AG08396 (cell line): ENCODE results near the gene ASPG.

ENCODE experiments used
- DNase-seq: peaks from one replicate; pipeline ENCODE4 v3.0.0; 2012; ENCODE audit warnings: low spot score, mixed read lengths

Gene ASPG

DNA sequence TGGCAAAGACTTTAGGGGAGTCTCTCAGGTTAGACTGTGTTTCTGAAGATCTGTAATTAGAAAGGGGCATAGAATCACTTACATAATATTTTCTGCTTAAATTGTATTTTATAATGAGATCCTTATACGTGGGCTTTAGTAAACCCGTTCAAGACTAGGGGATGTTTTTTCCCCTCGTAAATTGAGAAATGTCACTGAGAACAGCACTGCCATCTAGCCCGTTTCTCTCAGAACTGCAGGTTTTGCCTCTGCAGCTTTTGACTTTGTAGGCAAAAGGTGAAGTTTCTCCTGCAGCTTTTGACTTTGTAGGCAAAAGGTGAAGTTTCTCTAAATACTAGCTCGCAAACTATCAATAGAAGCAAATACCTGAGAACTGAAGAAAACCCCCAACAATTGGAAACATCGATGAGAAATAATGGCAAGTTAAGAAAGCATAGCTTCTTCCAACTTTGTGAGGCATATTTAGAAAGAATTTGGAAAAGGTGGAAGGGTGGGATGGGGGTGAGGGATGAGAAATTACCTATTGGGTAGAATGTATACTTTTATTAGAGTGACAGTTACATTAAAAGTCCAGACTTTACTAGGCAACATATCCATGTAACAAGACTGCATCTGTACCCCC is 9.9 kb upstream of the ASPG start:
- DNase-seq = no peak

DNA sequence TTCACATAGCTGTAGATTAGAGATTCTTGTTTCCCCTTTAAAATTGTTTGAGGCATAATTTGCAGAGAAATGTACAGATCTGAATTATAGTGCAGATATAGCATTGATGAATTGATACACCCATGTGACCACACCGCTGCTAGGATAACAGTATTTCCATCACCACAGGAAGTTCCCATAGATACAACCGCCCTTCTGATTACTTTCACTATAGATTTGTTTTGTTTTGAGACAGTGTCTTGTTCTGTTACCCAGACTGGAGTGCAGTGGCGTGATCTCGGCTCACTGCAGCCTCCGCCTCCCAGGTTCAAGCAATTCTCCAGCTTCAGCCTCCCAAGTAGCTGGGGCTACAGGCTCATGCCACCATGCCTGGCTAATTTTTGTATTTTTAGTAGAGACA is 8.8 kb upstream of the ASPG start:
- DNase-seq = no peak

DNA sequence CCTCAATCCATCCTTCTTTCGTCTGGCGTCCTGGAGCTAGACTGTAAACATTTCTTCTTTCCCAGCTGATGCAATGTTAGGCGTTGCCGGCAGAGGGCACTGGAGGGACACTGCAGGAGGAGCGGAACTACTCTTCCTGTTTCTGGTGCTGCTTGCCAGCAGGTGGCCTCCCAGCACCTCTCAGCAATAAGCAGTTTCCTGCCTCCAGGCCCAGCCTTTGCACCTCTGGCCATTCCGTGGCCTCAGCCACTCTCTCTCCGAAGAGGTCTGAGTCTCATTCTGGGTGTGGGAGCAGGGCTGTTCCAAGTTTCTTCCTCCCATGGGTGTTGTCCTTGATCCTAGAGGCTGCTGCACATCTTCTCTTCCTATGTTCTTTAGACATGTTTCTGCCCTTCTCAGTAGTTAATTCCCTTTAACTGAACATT is 7.5 kb upstream of the ASPG start:
- peak; percentile 94 for DNase-seq

DNA sequence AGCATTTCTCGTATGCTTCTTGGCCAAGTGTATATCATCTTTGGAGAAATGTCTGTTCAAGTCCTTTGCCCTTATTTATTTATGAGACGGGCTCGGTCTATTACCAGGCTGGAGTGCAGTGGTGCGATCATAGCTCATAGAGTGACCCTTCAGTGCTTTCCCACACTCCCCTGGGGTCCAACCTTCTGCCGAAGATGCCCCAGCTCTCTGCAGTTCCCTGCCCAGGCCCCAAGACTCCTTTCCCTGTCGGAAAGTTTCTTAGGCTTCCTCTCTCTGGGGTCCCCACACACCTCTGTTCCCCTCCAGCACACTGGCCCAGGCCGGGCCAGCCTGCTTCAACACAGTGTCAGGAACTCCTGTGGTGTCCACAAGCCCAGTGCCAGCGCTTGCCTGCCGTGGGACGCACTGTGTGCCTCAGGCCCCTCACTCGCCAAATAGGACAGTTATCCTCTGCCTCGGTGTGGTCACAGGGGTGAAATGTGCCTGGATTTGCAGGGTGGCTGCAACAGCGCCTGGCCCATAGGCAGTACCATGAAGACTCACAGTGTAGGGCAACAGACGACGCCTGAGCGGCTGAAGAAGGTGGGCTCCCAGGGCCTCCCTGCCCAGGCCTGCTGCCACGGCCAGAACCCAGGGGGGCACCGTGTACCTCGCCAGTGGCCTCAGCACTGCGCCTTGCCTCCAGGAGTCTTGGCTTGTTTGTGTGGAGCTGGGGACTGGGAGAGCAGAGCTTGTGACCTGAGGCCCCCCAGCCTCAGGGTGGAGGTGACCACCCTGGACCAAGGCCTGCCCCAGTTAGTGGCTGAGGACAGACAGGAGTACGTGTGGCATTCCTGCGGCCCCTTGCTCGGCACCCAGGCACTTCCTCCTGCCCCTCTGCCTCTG is 4.9 kb upstream of the ASPG start:
- DNase-seq = no peak

DNA sequence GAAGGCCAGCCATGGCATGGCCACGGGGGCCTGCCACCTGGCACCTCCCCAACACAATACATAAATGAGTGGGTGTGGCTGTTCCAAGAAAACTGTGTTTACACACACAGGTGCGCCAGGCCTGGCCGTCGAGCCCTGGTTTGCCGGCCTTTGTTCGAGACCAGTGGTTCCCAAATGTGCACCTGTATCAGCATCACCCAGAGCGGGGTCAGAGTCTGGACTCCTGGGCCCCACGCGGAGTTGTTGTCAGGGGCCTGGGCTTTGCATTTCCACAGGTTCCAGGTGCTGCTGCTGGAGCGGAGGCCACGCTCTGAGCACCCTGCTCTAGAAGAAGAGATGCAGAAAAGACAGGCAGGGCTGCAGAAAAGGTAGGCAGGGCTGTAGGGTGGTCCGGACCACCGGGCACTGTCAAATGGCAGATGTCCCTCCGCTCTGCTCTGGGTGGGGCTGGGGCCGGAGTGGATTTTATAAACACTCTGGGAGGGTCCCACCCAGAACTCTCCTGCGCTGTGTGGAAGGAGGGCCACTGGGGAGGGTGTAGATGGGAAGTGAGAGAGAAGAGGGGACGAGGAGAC is 4.2 kb upstream of the ASPG start:
- DNase-seq = no peak

DNA sequence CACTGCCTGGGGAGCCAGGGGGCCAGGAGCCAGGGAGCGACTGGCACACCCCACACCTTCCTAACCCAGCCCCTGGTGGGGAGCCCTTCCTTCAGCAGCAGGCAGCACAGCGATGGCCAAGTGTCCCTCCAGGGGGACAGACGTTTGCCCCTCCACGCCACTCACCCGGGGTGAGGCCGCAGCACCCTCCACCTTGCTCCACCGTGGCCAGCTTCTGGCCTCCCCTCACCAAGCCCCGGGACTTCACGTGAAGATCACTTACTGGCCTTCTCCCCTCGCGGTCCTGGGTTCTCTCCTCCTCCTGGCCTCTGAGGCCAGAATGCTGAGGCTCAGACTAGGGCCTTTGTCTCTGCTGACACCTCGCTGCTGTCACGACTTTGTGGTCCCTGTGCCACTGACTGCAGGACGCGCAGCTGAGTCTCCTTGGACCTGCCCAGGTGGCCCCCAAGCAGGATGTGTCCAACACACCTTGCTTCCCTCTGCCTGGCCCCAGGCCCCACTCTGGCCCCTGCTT is 3.5 kb upstream of the ASPG start:
- DNase-seq = peak; percentile 7

DNA sequence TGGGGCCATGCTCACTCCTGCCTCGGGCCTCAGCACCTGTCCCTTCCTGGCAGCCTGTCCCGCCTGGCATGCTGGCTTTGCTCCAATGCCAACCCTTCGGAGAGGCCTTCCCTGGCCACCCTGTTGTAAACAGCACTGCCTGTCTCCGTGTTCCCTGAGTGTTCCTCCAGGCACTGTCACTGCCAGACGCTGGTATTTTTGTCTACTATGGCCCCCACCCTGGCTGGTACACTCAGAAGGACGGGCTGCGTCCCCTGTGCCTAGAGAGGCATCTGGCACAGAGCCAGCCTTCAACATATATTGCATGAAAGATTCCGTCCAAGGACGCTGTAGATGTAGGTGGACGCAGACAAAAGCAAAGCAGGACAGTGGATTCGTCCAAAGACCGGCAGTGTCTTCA is 2.7 kb upstream of the ASPG start:
- DNase-seq = no peak

DNA sequence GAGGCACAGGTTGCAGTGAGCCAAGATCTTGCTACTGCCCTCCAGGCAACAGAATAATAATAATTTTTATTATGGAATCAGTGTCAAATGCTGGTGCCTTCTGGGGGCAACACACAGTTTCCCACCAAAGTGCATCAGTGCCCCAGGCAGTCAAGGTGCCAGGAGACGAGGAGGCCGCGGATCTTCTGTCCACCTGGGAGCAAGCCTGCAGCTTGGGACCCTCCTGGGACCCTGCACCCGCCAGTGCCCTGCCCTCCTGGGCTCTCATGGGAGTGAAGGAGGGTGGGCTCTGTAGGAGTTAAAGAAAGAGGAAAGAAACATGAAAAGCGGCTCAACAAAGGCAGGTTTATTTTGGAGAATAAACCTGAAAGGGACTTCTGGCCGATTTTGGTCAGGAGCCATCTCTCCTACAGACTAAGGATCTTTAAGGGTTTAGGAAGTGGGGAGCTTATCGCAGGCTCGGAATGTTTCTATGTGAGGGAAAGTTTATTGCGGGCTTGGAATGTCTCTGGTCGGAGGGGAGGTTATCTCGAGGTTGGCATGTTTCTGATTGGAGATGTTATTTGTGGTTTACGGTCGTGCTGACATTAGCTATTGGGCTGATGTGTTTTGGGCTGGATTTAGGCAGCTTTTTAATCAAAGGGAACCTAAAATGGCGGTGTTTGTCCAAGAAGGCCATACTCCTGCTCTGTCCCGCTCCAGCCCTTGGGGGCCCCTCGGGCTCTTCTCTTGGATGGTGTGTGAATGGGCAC is 1.1 kb upstream of the ASPG start:
- DNase-seq = no peak

DNA sequence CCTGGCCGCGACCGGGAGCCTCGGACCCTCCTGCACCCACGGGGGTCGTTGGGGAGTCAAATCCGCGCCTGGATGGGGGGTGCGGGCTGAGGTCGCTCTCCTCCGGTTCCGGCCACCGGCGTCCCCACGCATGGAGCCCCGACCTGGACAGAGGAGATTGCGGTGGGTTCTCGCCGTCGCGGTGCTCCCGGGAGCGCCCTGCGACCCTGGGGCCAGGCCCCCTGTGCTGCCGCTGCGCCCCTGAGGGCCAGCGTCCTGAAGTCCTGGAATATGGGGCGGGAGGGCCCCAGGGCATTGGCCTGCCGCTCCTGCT is 345 bp downstream of the ASPG start:
- DNase-seq = no peak

DNA sequence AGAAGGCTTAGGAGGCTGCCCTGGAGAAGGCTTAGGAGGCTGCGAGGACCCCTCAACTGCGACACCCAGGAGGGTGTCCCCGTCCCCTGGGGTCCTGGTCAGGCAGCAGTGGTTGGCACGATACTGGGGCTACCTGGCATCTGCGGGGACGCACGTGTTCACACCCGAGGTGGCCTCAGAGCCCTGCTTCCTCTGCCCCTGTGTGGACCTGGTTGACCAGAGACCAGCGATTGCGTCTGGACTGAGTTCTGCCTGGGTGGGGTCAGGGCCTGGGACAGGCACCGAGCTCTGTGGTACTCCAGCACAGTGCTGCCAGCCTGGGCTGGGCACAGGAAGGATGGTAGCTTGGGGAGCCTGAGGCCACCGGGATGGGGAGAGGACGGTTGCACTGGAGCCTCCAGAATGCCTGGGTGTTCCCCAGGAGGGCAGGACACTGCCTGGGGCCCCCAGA is 735 bp downstream of the ASPG start:
- DNase-seq = no peak

DNA sequence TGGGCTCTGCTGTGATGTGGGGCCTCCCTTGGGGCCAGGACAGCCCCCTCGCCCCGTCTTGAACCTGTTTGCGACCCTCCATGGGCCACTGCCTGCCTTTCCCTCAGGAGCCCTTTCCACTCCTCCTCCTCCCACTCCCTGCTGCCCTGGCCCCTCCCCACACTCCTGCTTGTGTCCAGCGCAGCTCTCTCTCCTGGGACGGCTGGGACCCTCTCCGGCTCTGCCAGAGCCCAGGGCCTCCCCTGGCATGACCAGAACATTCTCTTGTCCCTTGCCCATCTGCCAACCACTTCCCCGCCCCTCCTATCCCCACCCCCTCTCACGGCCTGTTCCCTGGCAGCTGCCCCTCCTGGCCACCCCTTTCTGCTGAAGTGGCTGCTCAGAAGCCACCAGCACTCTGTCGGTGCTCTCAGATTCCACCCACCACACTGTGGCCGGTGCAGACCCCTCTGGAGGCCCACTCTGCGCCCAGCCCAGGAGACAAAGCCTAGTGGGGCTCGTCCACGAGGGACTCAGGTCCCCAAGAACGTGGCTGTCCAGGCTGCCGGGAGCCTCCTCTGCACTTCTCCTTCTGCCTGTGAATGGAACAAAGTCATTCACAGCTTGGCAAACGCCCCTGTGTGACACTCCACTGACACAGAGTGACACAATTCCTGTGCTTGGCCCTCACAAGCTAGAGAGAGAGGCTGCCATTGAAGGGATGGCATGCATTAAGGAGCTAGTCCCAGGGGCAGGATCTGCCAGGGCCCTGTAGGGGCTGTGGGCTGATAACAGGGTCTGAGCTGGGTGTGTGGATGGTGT is 1.4 kb downstream of the ASPG start:
- no peak for DNase-seq

DNA sequence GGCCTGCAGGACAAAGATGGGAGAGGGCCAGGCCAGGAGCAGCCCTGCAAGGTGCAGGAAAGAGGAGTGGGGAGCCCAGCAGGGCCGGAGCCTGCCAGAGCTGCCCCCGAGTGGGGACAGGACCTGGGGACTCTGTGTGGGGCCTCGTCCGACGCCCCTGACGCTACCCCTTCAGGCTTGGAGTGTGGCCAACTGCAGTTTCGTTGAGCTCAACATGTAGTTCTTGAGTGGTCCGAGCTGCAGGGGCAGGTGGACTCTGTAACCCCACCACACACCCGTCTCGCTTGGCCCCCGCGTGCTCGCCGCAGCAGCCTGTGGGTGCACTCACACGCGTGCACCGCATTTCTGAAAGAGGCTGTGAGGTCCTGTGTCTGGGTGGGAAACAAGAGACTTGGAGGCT is 2.0 kb downstream of the ASPG start:
- no peak for DNase-seq

DNA sequence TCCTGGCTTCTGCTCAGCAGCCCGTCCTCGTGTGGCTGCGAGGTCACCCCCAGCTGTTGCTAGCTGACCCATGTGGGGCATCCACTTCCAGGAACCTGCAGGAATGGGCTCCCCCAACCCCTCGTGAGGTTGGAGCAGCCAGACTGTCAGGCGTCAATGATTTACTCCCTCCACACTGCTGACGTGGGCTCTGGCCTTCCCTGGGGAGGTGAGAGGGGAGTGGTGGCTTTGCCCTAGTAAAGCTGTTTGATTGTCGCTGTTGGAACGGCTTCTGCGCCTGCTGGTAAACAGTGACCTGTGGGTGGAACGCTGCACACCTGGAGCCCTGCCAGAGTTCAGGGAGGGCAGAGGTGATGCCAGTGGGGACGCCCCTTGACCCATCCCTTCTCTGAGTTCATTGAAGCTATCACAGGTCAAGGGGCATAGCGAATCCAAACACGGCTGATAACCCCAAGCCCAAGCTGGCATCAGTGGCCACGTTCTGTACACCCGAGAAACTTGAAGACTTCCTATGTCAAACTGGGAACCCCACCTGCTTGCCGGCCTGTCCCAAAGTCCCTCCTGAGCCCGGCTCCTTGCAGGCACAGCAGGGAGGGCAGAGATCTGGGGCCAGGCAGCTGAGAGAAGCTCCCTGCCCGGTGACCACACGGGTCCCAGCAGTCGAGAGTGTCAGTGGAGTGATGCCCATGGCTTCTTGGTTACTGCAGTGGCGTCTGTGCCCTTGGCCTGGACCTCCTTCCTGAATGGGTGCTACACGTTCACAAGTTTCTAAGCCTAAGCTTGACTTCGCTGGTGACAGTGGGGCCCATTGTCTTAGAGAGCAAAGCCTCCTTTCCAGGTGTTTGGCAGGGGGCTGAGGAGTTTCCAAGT is 2.7 kb downstream of the ASPG start:
- no peak for DNase-seq

DNA sequence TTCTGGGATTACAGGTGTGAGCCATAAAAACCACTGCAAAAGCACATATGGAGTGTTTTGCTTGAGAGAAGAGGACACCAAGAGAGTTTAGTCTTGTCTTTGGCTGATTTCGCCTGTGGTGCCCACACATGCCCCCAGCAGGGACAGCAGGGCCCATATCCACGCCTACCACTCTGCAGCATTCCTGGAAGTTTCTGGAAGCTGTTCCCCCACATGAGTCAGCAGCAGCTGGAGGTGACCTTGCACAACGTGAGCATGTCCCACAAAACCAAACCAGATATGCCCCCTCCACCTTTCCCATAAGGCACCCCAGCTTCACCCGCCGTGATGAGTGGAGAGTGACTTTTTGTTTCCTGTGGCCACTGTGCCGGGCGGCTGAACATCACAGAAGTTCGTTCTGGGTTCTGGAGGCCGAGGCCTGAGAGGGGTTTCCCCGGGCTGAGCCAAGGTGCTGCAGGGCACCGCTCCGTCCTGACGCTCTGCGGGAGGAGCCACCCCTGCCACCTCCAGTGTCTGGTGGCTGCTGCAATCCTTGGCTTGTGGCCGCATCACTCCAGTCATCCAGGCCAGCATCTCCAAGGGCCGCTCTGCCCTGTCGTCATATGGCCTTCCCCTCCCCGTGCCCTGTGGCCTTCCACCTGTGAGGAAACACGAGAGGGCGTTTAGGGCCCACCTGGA is 4.7 kb downstream of the ASPG start:
- no peak for DNase-seq

DNA sequence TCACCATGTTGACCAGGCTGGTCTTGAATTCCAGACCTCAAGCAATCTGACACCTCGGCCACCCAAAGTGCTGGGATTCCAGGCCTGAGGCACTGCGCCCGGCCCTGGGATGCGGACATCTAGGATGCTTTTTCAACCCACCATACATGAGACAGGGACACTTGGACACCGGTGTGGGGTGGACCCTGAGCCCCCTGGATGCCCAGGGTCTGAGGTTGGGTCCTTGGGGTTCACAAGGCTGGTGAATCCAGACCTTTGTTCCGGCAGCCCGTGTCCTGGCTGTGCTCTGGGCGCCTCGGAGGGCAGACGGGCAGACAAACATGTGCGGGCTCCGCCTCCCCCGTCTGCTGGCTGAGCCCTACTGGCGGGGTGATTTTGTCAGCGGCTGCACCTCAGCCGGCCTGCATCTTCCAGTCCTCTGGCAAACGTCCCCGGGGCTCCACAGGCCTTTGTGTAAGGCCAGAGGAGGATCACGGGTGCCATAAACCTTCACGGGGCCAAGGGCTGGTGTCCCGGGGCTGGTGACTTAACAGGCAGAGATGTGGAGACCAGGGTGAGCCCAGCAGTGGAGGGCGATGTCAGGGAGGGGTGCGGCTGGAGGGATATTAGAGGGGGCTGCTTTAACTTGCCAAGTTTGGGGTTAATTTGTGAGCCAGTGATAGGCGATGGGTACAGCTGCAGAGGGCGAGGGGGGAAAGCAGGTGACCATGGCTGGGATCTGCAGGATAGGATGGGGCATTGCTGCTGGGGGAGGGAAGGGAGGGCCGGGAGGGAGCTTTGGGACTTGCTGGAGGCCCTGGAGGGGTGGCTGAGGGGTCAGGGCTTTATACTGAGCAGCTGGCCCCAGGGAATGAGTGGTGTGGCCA is 5.8 kb downstream of the ASPG start:
- no peak for DNase-seq

DNA sequence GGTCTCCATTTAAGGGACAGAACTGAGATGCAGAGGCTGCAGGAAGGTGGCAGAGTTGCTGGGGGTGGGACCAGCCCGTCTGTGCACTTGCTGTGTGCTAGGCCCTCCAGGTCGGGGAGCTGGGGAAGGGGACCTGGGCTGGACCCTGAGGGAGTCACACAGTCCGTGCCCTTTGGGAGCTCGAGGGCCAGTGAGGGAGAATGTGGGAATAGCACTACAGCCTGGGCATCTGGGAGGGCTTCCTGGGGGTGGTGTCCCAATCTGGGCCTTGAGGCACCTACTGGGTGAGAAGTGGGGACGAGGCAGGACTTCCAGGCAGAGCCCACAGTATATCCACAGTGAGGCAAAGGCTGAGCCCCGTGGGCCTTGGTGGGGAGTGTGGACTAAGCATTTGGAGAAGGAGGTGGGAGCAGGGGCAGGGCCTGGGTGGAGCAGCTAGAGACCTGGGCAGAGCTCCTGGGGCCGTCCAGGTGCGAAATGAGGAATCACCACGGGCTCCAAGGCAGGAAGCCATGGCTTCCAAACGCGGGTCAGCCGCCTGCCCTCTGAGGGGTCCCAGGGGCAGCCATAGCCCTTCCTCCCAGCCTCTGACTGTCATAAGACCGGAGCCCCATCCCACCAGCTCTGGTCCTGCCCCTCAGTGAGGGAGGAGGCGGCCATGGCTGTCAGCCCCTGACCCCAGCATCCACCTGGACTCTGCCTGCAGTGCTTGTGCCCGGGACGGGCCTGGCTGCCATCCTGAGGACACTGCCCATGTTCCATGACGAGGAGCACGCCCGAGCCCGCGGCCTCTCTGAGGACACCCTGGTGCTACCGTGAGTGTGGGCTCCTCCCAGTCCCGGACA is 6.6 kb downstream of the ASPG start:
- DNase-seq = no peak

DNA sequence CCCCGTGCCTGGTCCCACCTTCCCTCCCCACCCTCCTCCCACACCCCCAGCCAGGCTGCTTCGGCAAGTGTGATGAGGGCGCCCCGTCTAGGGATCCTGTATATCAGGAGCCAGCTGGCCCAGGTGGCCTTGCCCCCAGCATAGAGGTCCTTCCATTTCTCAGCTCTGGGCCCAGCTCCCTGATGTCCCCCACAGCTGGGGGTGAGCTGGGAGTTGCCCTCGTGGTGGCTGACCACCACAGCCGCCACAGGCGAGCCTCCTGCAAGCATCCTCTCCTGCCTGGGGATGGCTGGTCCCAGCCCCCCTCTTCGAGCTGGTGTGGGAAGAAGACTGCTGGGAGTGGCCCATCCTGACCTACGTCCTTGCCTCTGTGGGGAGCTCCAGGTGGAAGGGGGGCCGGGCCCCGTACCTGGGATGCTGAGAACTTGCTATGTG is 7.4 kb downstream of the ASPG start:
- DNase-seq = no peak
